ENCODE data around the gene PIK3CA. TPM values are rescaled to one million over a fixed set of nuclear protein-coding genes. Genes with fewer than 3 reads are reported as not detected.

The PIK3CA gene
- total RNA-seq, 1 experiment from 2014 or later, result 22.7 TPM

- Histone ChIP-seq H3K27me3 (ENCODE audit: low read length) (no peaks in the 10 kb centered on the region), H3K9ac (ENCODE audit: low read length) (no peak overlapping the region), H3K36me3 (ENCODE audit: insufficient read depth, low read length) (no peaks in the 10 kb centered on the region), H2AFZ (ENCODE audit: low read length) (no peak overlapping the region), H3K4me1 (ENCODE audit: low read length) (peaks cover 46% of the 10 kb centered on the region), H3K79me2 (ENCODE audit: low read length) (peaks cover 40% of the 10 kb centered on the region), H3K9me2 (replicated peaks; ENCODE audit: insufficient read depth, low read length) (no peaks in the 10 kb centered on the region), H3K27ac (ENCODE audit: low read length) (peak overlapping the region; percentile 83; the same call in 1 of the 2 replicates), H4K20me1 (ENCODE audit: insufficient read depth, low read depth, low read length) (no peaks in the 10 kb centered on the region), H3K4me2 (ENCODE audit: low read depth, low read length, poor library complexity, severe bottlenecking) (no peak overlapping the region), H3K4me3 (ENCODE audit: low read length) (no peak overlapping the region), H3K9me3 (ENCODE audit: low read length) (no peaks in the 10 kb centered on the region)
- no peak for DNase-seq
Observed at GRCh38 chr3:179164857-179165256, 16.7 kb downstream of the PIK3CA start.

- Histone ChIP-seq H3K9me2 (replicated peaks; ENCODE audit: insufficient read depth, low read length) (no peaks in the 10 kb centered on the region), H3K9me3 (ENCODE audit: low read length) (no peaks in the 10 kb centered on the region), H3K9ac (ENCODE audit: low read length) (peak overlapping the region; percentile 22; the same call in 1 of the 2 replicates), H4K20me1 (ENCODE audit: insufficient read depth, low read depth, low read length) (no peaks in the 10 kb centered on the region), H3K79me2 (ENCODE audit: low read length) (peaks cover 31% of the 10 kb centered on the region; the same call in 1 of the 2 replicates), H3K27ac (ENCODE audit: low read length) (peak overlapping the region; percentile 83), H3K4me2 (ENCODE audit: low read depth, low read length, poor library complexity, severe bottlenecking) (peak overlapping the region; percentile 78), H3K4me3 (ENCODE audit: low read length) (peak overlapping the region; percentile 44), H3K27me3 (ENCODE audit: low read length) (no peaks in the 10 kb centered on the region), H2AFZ (ENCODE audit: low read length) (no peak overlapping the region), H3K36me3 (ENCODE audit: insufficient read depth, low read length) (no peaks in the 10 kb centered on the region), H3K4me1 (ENCODE audit: low read length) (peaks cover 46% of the 10 kb centered on the region)
- DNase-seq, result peak; percentile 69
Observed at GRCh38 chr3:179166561-179167201, 18.5 kb downstream of the PIK3CA start.

GRCh38 chr3:179168918-179169317 is 20.8 kb downstream of the PIK3CA start:
- no peak overlapping the region for H3K27ac ChIP-seq (ENCODE audit: low read length)
- no peaks in the 10 kb centered on the region for H3K9me2 ChIP-seq (replicated peaks; ENCODE audit: insufficient read depth, low read length)
- H3K36me3 ChIP-seq (ENCODE audit: insufficient read depth, low read length), result no peaks in the 10 kb centered on the region
- no peak overlapping the region for H3K4me2 ChIP-seq (ENCODE audit: low read depth, low read length, poor library complexity, severe bottlenecking)
- H3K9me3 ChIP-seq (ENCODE audit: low read length), result no peaks in the 10 kb centered on the region
- H3K9ac ChIP-seq (ENCODE audit: low read length), result no peak overlapping the region
- peaks cover 23% of the 10 kb centered on the region; the same call in 1 of the 2 replicates for H3K79me2 ChIP-seq (ENCODE audit: low read length)
- H3K27me3 ChIP-seq (ENCODE audit: low read length), result no peaks in the 10 kb centered on the region
- H2AFZ ChIP-seq (ENCODE audit: low read length), result no peak overlapping the region
- H3K4me3 ChIP-seq (ENCODE audit: low read length), result no peak overlapping the region
- DNase-seq, result no peak
- H3K4me1 ChIP-seq (ENCODE audit: low read length), result peaks cover 37% of the 10 kb centered on the region
- H4K20me1 ChIP-seq (ENCODE audit: insufficient read depth, low read depth, low read length), result no peaks in the 10 kb centered on the region

- H3K27ac ChIP-seq (ENCODE audit: low read length), result no peak overlapping the region
- H4K20me1 ChIP-seq (ENCODE audit: insufficient read depth, low read depth, low read length), result 0 out of 2 replicates have a peak, but pooled peaks cover 7% of the 10 kb centered on the region
- H3K4me3 ChIP-seq (ENCODE audit: low read length), result no peak overlapping the region
- no peak overlapping the region for H2AFZ ChIP-seq (ENCODE audit: low read length)
- H3K9ac ChIP-seq (ENCODE audit: low read length), result no peak overlapping the region
- H3K9me2 ChIP-seq (replicated peaks; ENCODE audit: insufficient read depth, low read length), result no peaks in the 10 kb centered on the region
- no peak overlapping the region for H3K4me2 ChIP-seq (ENCODE audit: low read depth, low read length, poor library complexity, severe bottlenecking)
- H3K36me3 ChIP-seq (ENCODE audit: insufficient read depth, low read length), result no peaks in the 10 kb centered on the region
- no peaks in the 10 kb centered on the region for H3K27me3 ChIP-seq (ENCODE audit: low read length)
- peaks cover 10% of the 10 kb centered on the region for H3K4me1 ChIP-seq (ENCODE audit: low read length)
- H3K79me2 ChIP-seq (ENCODE audit: low read length), result peaks cover 14% of the 10 kb centered on the region; the same call in 1 of the 2 replicates
- DNase-seq, result no peak
- H3K9me3 ChIP-seq (ENCODE audit: low read length), result no peaks in the 10 kb centered on the region
Observed at GRCh38 chr3:179172546-179172945, 24.4 kb downstream of the PIK3CA start.

GRCh38 chr3:179174316-179174715 is 26.2 kb downstream of the PIK3CA start:
- peaks cover 17% of the 10 kb centered on the region; the same call in 1 of the 2 replicates for H4K20me1 ChIP-seq (ENCODE audit: insufficient read depth, low read depth, low read length)
- H3K9me3 ChIP-seq (ENCODE audit: low read length), result no peaks in the 10 kb centered on the region
- no peaks in the 10 kb centered on the region for H3K4me1 ChIP-seq (ENCODE audit: low read length)
- no peaks in the 10 kb centered on the region for H3K36me3 ChIP-seq (ENCODE audit: insufficient read depth, low read length)
- H3K27me3 ChIP-seq (ENCODE audit: low read length), result no peaks in the 10 kb centered on the region
- no peak overlapping the region for H3K4me2 ChIP-seq (ENCODE audit: low read depth, low read length, poor library complexity, severe bottlenecking)
- peaks cover 4% of the 10 kb centered on the region; the same call in 1 of the 2 replicates for H3K79me2 ChIP-seq (ENCODE audit: low read length)
- H2AFZ ChIP-seq (ENCODE audit: low read length), result no peak overlapping the region
- H3K4me3 ChIP-seq (ENCODE audit: low read length), result no peak overlapping the region
- H3K9me2 ChIP-seq (replicated peaks; ENCODE audit: insufficient read depth, low read length), result no peaks in the 10 kb centered on the region
- H3K9ac ChIP-seq (ENCODE audit: low read length), result no peak overlapping the region
- no peak overlapping the region for H3K27ac ChIP-seq (ENCODE audit: low read length)
- DNase-seq, result no peak

- Histone ChIP-seq H3K9me2 (replicated peaks; ENCODE audit: insufficient read depth, low read length) (no peaks in the 10 kb centered on the region), H3K27ac (ENCODE audit: low read length) (no peak overlapping the region), H3K9me3 (ENCODE audit: low read length) (no peaks in the 10 kb centered on the region), H3K27me3 (ENCODE audit: low read length) (no peaks in the 10 kb centered on the region), H3K9ac (ENCODE audit: low read length) (no peak overlapping the region), H3K4me1 (ENCODE audit: low read length) (peaks cover 4% of the 10 kb centered on the region), H4K20me1 (ENCODE audit: insufficient read depth, low read depth, low read length) (peaks cover 22% of the 10 kb centered on the region; the same call in 1 of the 2 replicates), H3K79me2 (ENCODE audit: low read length) (peaks cover 3% of the 10 kb centered on the region; the same call in 1 of the 2 replicates), H3K4me3 (ENCODE audit: low read length) (no peak overlapping the region), H3K36me3 (ENCODE audit: insufficient read depth, low read length) (no peaks in the 10 kb centered on the region), H3K4me2 (ENCODE audit: low read depth, low read length, poor library complexity, severe bottlenecking) (no peak overlapping the region), H2AFZ (ENCODE audit: low read length) (no peak overlapping the region)
- no peak for DNase-seq
Observed at GRCh38 chr3:179174898-179175297, 26.7 kb downstream of the PIK3CA start.

GRCh38 chr3:179175358-179175757 is 27.2 kb downstream of the PIK3CA start:
- Histone ChIP-seq H2AFZ (ENCODE audit: low read length) (no peak overlapping the region), H3K4me2 (ENCODE audit: low read depth, low read length, poor library complexity, severe bottlenecking) (no peak overlapping the region), H3K27ac (ENCODE audit: low read length) (no peak overlapping the region), H3K27me3 (ENCODE audit: low read length) (no peaks in the 10 kb centered on the region), H4K20me1 (ENCODE audit: insufficient read depth, low read depth, low read length) (peaks cover 27% of the 10 kb centered on the region), H3K79me2 (ENCODE audit: low read length) (peaks cover 2% of the 10 kb centered on the region; the same call in 1 of the 2 replicates), H3K4me3 (ENCODE audit: low read length) (no peak overlapping the region), H3K36me3 (ENCODE audit: insufficient read depth, low read length) (no peaks in the 10 kb centered on the region), H3K9ac (ENCODE audit: low read length) (no peak overlapping the region), H3K4me1 (ENCODE audit: low read length) (peaks cover 9% of the 10 kb centered on the region), H3K9me2 (replicated peaks; ENCODE audit: insufficient read depth, low read length) (no peaks in the 10 kb centered on the region), H3K9me3 (ENCODE audit: low read length) (no peaks in the 10 kb centered on the region)
- DNase-seq, result no peak

- no peaks in the 10 kb centered on the region for H3K9me3 ChIP-seq (ENCODE audit: low read length)
- peaks cover 39% of the 10 kb centered on the region for H4K20me1 ChIP-seq (ENCODE audit: insufficient read depth, low read depth, low read length)
Observed at GRCh38 chr3:179177611-179178010, 29.5 kb downstream of the PIK3CA start.

More at GRCh38 chr3:179177611-179178010, 29.5 kb downstream of the PIK3CA start:
- Histone ChIP-seq H2AFZ (ENCODE audit: low read length) (no peak overlapping the region), H3K36me3 (ENCODE audit: insufficient read depth, low read length) (no peaks in the 10 kb centered on the region), H3K27me3 (ENCODE audit: low read length) (no peaks in the 10 kb centered on the region), H3K9me2 (replicated peaks; ENCODE audit: insufficient read depth, low read length) (no peaks in the 10 kb centered on the region), H3K4me3 (ENCODE audit: low read length) (no peak overlapping the region), H3K4me2 (ENCODE audit: low read depth, low read length, poor library complexity, severe bottlenecking) (no peak overlapping the region), H3K79me2 (ENCODE audit: low read length) (peaks cover 3% of the 10 kb centered on the region; the same call in 1 of the 2 replicates), H3K27ac (ENCODE audit: low read length) (no peak overlapping the region), H3K9ac (ENCODE audit: low read length) (no peak overlapping the region), H3K4me1 (ENCODE audit: low read length) (peaks cover 28% of the 10 kb centered on the region)
- DNase-seq, result no peak

Measured in Karpas-422 (cell line).